Bone marrow (tissue), 2 donors: ENCODE data around the gene DCC.

ENCODE experiments used
- DNase-seq, 2 donors: peaks; one replicate each; lab custom pipeline; 2025; lab: John Stamatoyannopoulos, UW

The DCC gene

GRCh38 chr18:52815651-52816050, 475.7 kb downstream of the DCC start:
- DNase-seq = no peak

- no peak for DNase-seq
Observed at GRCh38 chr18:52816121-52816520, 476.1 kb downstream of the DCC start.

GRCh38 chr18:52822160-52822559, 482.2 kb downstream of the DCC start:
- no peak for DNase-seq

GRCh38 chr18:52824126-52824525, 484.1 kb downstream of the DCC start:
- no peak for DNase-seq

- DNase-seq = no peak
Observed at GRCh38 chr18:52826994-52827393, 487.0 kb downstream of the DCC start.

GRCh38 chr18:52829320-52829719, 489.3 kb downstream of the DCC start:
- DNase-seq = no peak

- DNase-seq = no peak
Observed at GRCh38 chr18:52829876-52830405, 489.9 kb downstream of the DCC start.

- DNase-seq = no peak
Observed at GRCh38 chr18:52844323-52844722, 504.3 kb downstream of the DCC start.

- no peak for DNase-seq
Observed at GRCh38 chr18:52845036-52845435, 505.0 kb downstream of the DCC start.

- no peak for DNase-seq
Observed at GRCh38 chr18:52850031-52850560, 510.1 kb downstream of the DCC start.

GRCh38 chr18:52861558-52861957, 521.6 kb downstream of the DCC start:
- no peak for DNase-seq

GRCh38 chr18:52869349-52869923, 529.4 kb downstream of the DCC start:
- DNase-seq = no peak

GRCh38 chr18:52869942-52870907, 530.2 kb downstream of the DCC start:
- no peak for DNase-seq

- DNase-seq = no peak
Observed at GRCh38 chr18:52874774-52875173, 534.8 kb downstream of the DCC start.

- DNase-seq = no peak
Observed at GRCh38 chr18:52875725-52876124, 535.7 kb downstream of the DCC start.

GRCh38 chr18:52888014-52888413, 548.0 kb downstream of the DCC start:
- DNase-seq = no peak

GRCh38 chr18:52894801-52895200, 554.8 kb downstream of the DCC start:
- no peak for DNase-seq

GRCh38 chr18:52897611-52898484, 557.9 kb downstream of the DCC start:
- DNase-seq = no peak

- no peak for DNase-seq
Observed at GRCh38 chr18:52898485-52899058, 558.6 kb downstream of the DCC start.

- DNase-seq = no peak
Observed at GRCh38 chr18:52902188-52902587, 562.2 kb downstream of the DCC start.

GRCh38 chr18:52903857-52904256, 563.9 kb downstream of the DCC start:
- no peak for DNase-seq
